Islet precursor cell (in vitro differentiated cells): ENCODE measurements around the gene ABCC4.
"Not testable (repeated sequence)": the region's sequence is repeated elsewhere in the genome, so short reads cannot be mapped to it uniquely, and the experiment has no call there.

Experiments used
- DNase-seq: peaks from one replicate; pipeline ENCODE4 v3.0.0-alpha.2; 2018

The ABCC4 gene

GRCh38 chr13:95296326-95296925 is 4.8 kb downstream of the ABCC4 start:
- DNase-seq = peak; percentile 75

GRCh38 chr13:95295026-95295425 is 6.2 kb downstream of the ABCC4 start:
- no peak for DNase-seq

- no peak for DNase-seq
Observed at GRCh38 chr13:95292622-95293021, 8.6 kb downstream of the ABCC4 start.

GRCh38 chr13:95289901-95290300 is 11.3 kb downstream of the ABCC4 start:
- DNase-seq = not testable (repeated sequence)

GRCh38 chr13:95289020-95289444 is 12.2 kb downstream of the ABCC4 start:
- DNase-seq = no peak

GRCh38 chr13:95284436-95284835 is 16.8 kb downstream of the ABCC4 start:
- no peak for DNase-seq

- DNase-seq = no peak
Observed at GRCh38 chr13:95279016-95279415, 22.2 kb downstream of the ABCC4 start.

GRCh38 chr13:95276037-95276505 is 25.2 kb downstream of the ABCC4 start:
- DNase-seq = no peak

- DNase-seq = no peak
Observed at GRCh38 chr13:95275322-95276036, 25.8 kb downstream of the ABCC4 start.

GRCh38 chr13:95273592-95274132 is 27.6 kb downstream of the ABCC4 start:
- not testable (repeated sequence) for DNase-seq

GRCh38 chr13:95272076-95272475 is 29.2 kb downstream of the ABCC4 start:
- not testable (repeated sequence) for DNase-seq

- DNase-seq = no peak
Observed at GRCh38 chr13:95269756-95270155, 31.5 kb downstream of the ABCC4 start.

GRCh38 chr13:95268343-95269065 is 32.7 kb downstream of the ABCC4 start:
- not testable (repeated sequence) for DNase-seq

GRCh38 chr13:95267662-95268342 is 33.4 kb downstream of the ABCC4 start:
- DNase-seq = no peak

- DNase-seq = no peak
Observed at GRCh38 chr13:95264225-95264624, 37.0 kb downstream of the ABCC4 start.

GRCh38 chr13:95262837-95263384 is 38.3 kb downstream of the ABCC4 start:
- DNase-seq = no peak

- DNase-seq = no peak
Observed at GRCh38 chr13:95261956-95262355, 39.3 kb downstream of the ABCC4 start.

- DNase-seq = no peak
Observed at GRCh38 chr13:95260031-95260525, 41.2 kb downstream of the ABCC4 start.

GRCh38 chr13:95258619-95259194 is 42.5 kb downstream of the ABCC4 start:
- no peak for DNase-seq

- no peak for DNase-seq
Observed at GRCh38 chr13:95258098-95258497, 43.2 kb downstream of the ABCC4 start.

GRCh38 chr13:95256091-95256490 is 45.2 kb downstream of the ABCC4 start:
- peak; percentile 77 for DNase-seq
